ENCODE data around the gene SCG5. TPM values are rescaled to one million over a fixed set of nuclear protein-coding genes. Genes with fewer than 3 reads are reported as not detected.

Gene SCG5
- total and polyA plus RNA-seq, 4 donors: 2.9 to 13.4 (median 10.1) TPM

DNA sequence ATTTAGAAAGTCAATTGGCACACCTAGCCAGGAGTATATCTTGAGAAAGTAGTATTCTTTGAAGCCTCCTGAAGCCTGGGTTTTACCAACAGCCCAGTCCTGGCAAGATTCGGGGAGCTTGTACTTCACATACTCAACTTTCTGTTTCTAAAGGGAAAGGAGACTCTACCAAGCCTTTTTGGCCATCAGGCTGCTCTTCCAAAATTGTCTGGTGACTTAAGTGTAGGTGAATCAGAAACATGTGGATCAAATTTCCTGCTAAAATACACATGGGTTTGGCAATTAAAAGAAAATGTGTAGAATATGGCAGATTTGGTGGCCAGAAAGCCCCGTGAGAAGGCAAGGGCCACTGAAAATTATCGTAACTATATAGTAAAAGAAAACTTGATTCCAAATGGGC lies 60.4 kb downstream of the SCG5 start:
- Histone ChIP-seq H3K27ac (ENCODE audit: low read depth in 1 of 2, low read length in 2 of 2) (no peak overlapping the region), H3K9me3 (ENCODE audit: control insufficient read depth in 4 of 4, low read length in 3 of 4) (no peaks in the 10 kb centered on the region), H3K9ac (ENCODE audit: low read depth in 1 of 2, low read length in 2 of 2) (no peak overlapping the region), H3K36me3 (ENCODE audit: control insufficient read depth in 4 of 4, insufficient read depth in 3 of 4, low read depth in 1 of 4, low read length in 3 of 4) (no peaks in the 10 kb centered on the region), H3K27me3 (ENCODE audit: control insufficient read depth in 4 of 4, insufficient read depth in 4 of 4, low read length in 3 of 4) (no peaks in the 10 kb centered on the region), H3K4me3 (ENCODE audit: low read depth in 1 of 3, low read length in 3 of 3) (no peak overlapping the region), H3K4me1 (ENCODE audit: control insufficient read depth in 4 of 4, insufficient read depth in 4 of 4, low read length in 3 of 4) (peaks cover 0 to 14% (median 8%) of the 10 kb centered on the region in 4 donors)
- WGBS: 66% methylated on average over 3 of the region's 3 CpGs
- TF ChIP-seq HNF4G (IDR thresholded peaks at IDR 0.05) (no peak), SP1 (IDR thresholded peaks at IDR 0.05) (no peak), GABPA (IDR thresholded peaks at IDR 0.05 in 1 of 2, conservative IDR thresholded peaks at IDR 0.05 in 1 of 2) (no peak), EGR1 (IDR thresholded peaks at IDR 0.05; ENCODE audit: low read depth in 2 of 2) (no peak), RXRA (IDR thresholded peaks at IDR 0.05) (no peak), HNF4A (conservative IDR thresholded peaks at IDR 0.05) (no peak), CTCF (IDR thresholded peaks at IDR 0.05; ENCODE audit: low read depth, low read length, missing input control) (no peak)
- DNase-seq (ENCODE audit: low spot score): no peak

- DNase-seq (ENCODE audit: low spot score): no peak
- 80% methylated on average over 8 of the region's 8 CpGs for WGBS
- H3K9me3 ChIP-seq (ENCODE audit: control insufficient read depth in 4 of 4, low read length in 3 of 4): no peaks in the 10 kb centered on the region
Observed at GRCh38 chr15:32704395-32704981, 63.0 kb downstream of the SCG5 start.

More at GRCh38 chr15:32704395-32704981, 63.0 kb downstream of the SCG5 start:
- Histone ChIP-seq H3K4me3 (ENCODE audit: low read depth in 1 of 3, low read length in 3 of 3) (no peak overlapping the region), H3K9ac (ENCODE audit: low read depth in 1 of 2, low read length in 2 of 2) (no peak overlapping the region), H3K27ac (ENCODE audit: low read depth in 1 of 2, low read length in 2 of 2) (no peak overlapping the region), H3K4me1 (ENCODE audit: control insufficient read depth in 4 of 4, insufficient read depth in 4 of 4, low read length in 3 of 4) (peaks cover 0 to 18% (median 10%) of the 10 kb centered on the region in 4 donors), H3K36me3 (ENCODE audit: control insufficient read depth in 4 of 4, insufficient read depth in 3 of 4, low read depth in 1 of 4, low read length in 3 of 4) (no peaks in the 10 kb centered on the region), H3K27me3 (ENCODE audit: control insufficient read depth in 4 of 4, insufficient read depth in 4 of 4, low read length in 3 of 4) (no peaks in the 10 kb centered on the region)
- TF ChIP-seq YY1 (IDR thresholded peaks at IDR 0.05) (no peak), REST (IDR thresholded peaks at IDR 0.05) (no peak)

Data from liver (tissue), 9 donors.